Testis (tissue), 5 donors: ENCODE data around the gene MAOB. TPM values are rescaled to one million over a fixed set of nuclear protein-coding genes. Genes with fewer than 3 reads are reported as not detected.
"Not testable (repeated sequence)": the region's sequence is repeated elsewhere in the genome, so short reads cannot be mapped to it uniquely, and the experiment has no call there.

Source experiments
- DNase-seq: peaks from one replicate; pipeline ENCODE4 v3.0.0-alpha.2; 2019
- H3K27ac ChIP-seq, 2 donors: fragments of 200-600 bp; sonication (generic); one replicate each; pipeline ENCODE4 v1.5.1; 2019
- H3K27me3 ChIP-seq: fragments of 200-600 bp; sonication (generic); one replicate; pipeline ENCODE4 v1.5.1; 2019
- H3K36me3 ChIP-seq: fragments of 200-600 bp; sonication (generic); one replicate; pipeline ENCODE4 v1.5.1; 2017; ENCODE audit warnings: low read depth; ENCODE audit errors: missing control alignments
- H3K4me1 ChIP-seq: fragments of 200-600 bp; sonication (generic); one replicate; pipeline ENCODE4 v1.5.1; 2019
- H3K4me3 ChIP-seq, 2 donors: fragments of 200-600 bp; sonication (generic); one replicate each; pipeline ENCODE4 v1.5.1; 2017 to 2019
- H3K9me3 ChIP-seq: fragments of 200-600 bp; sonication (generic); one replicate; pipeline ENCODE4 v1.5.1; 2017
- POLR2A ChIP-seq: fragments of 450-650 bp; IDR thresholded peaks from one replicate; pipeline ENCODE4 v1.6.1; 2017; ENCODE audit warnings: antibody characterized with exemption, mild to moderate bottlenecking, moderate library complexity
- WGBS, 2 donors: methylation state at CpG; one replicate each; pipeline ENCODE4 v1.1.5; 2018; 5-methylcytosine and 5-hydroxymethylcytosine counted together
- intact Hi-C: fragments of 100-400 bp; cut with DNase I; formaldehyde crosslinking; loops from one replicate; pipeline ENCODE4 v1.15.1; 2023; ENCODE audit warnings: low total_unique reads
- long read RNA-seq, 2 donors: transcript quantifications; one replicate each; lab custom pipeline, GENCODE V29; 2026
- polyA plus RNA-seq: library from polyadenylated mRNA; stranded (reverse); fragments of 350-450 nt; fragmentation: Illumina TruSeq; extraction: RNeasy Lipid Tissue Mini Kit (QIAGEN cat#74804); gene quantifications from one replicate; pipeline ENCODE4 v1.2.3, GENCODE V29; 2014; ENCODE audit warnings: low read depth, low replicate concordance; ENCODE audit not compliant: insufficient read depth
- total RNA-seq, 2 donors: library from RNA; depleted of rRNA; stranded (reverse); fragments of >200 nt; gene quantifications; one replicate each; pipeline ENCODE4 v1.2.3, GENCODE V29; 2016
- TF ChIP-seq, protein P1 (sequence below), 3 experiments: fragments of 450-650 bp in 2 of 3; fragments of 200-600 bp in 1 of 3; sonication (generic) in 1 of 3; IDR thresholded peaks; one replicate each; pipeline ENCODE4 v1.5.1; 2016 to 2019; ENCODE audit warnings: antibody characterized with exemption in 3 of 3, mild to moderate bottlenecking in 2 of 3, moderate library complexity in 1 of 3

MAOB gene
- total RNA-seq (10 to 100 TPM in 1 of 2 donors, 1 to 10 TPM in 1; 9.2 to 12.8 TPM), polyA plus RNA-seq (32.8 TPM)
- long read RNA-seq, donor 1, partial matches to known transcripts = 0 of 1 reads
- long read RNA-seq, donor 1, other reads (novel, unspliced or antisense) = 0 of 1 reads
- long read RNA-seq, donor 2 = 0 reads

DNA sequence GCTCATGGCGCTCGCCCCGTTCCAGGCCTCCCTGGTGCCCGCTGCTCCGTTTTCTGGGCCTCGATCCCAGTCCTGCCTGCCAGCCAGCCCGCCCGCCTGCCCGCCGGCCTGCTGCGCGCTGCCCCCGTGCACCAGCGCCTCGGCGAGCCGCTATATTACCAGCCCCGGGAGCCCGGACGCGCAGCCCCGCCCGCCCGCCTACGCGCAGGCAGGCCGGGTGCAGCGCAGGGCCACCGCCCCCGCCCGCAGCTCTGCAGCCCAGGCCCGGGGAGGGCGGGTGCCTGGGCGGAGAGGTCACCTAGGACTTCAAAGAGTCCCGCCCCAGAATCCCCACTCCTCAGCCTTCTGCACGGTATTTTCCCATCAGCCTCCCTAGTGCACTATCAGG is at the start of gene MAOB:
TSS of gene MAOB (minus strand) at position 157 of the 388 bp plus-strand sequence. CDS start at position 6, 151 bp downstream.
- H3K4me1 ChIP-seq = no peaks in the 10 kb centered on the region
- H3K9me3 ChIP-seq = no peaks in the 10 kb centered on the region
- peak; percentile 27 for DNase-seq
- TF ChIP-seq, protein P1, sequence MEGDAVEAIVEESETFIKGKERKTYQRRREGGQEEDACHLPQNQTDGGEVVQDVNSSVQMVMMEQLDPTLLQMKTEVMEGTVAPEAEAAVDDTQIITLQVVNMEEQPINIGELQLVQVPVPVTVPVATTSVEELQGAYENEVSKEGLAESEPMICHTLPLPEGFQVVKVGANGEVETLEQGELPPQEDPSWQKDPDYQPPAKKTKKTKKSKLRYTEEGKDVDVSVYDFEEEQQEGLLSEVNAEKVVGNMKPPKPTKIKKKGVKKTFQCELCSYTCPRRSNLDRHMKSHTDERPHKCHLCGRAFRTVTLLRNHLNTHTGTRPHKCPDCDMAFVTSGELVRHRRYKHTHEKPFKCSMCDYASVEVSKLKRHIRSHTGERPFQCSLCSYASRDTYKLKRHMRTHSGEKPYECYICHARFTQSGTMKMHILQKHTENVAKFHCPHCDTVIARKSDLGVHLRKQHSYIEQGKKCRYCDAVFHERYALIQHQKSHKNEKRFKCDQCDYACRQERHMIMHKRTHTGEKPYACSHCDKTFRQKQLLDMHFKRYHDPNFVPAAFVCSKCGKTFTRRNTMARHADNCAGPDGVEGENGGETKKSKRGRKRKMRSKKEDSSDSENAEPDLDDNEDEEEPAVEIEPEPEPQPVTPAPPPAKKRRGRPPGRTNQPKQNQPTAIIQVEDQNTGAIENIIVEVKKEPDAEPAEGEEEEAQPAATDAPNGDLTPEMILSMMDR (IDR thresholded peaks at IDR 0.05) = no peak
- TF ChIP-seq POLR2A = no peak
- WGBS, 2 donors = no CpG with 5 or more reads among the region's 36 CpGs
- H3K36me3 ChIP-seq = no peaks in the 10 kb centered on the region
- H3K27me3 ChIP-seq = no peaks in the 10 kb centered on the region
- H3K27ac ChIP-seq = no peak within 1 kb of the TSS
- intact Hi-C loops = no loop called here
- H3K4me3 ChIP-seq = peak within 1 kb of the TSS; percentile 36 to 61

- H3K27ac ChIP-seq, H3K4me3 ChIP-seq, H3K36me3 ChIP-seq, H3K27me3 ChIP-seq, intact Hi-C loops, H3K4me1 ChIP-seq, DNase-seq, H3K9me3 ChIP-seq: not testable (repeated sequence)
- 84 to 97% methylated on average over 3 of the region's 3 CpGs for WGBS, 2 donors
These were observed 39.8 kb upstream of the MAOB start for GRCh38 chrX:43922032-43922431.

DNA sequence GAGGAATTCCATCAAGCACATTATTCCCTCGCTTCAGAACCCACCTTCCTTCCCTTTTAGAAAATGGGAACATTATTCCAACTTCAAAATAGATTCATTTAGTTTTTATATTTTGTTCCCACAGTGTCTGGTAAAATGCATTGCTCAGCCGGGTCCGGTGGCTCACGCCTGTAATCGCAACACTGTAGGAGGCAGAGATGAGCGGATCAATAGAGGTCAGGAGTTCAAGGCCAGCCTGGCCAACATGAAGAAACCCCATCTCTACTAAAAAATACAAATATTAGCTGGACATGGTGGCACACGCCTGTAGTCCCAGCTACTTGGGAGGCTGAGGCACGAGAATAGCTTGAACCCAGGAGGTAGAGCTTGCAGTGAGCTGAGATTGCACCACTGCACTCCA is 28.5 kb upstream of the MAOB start:
- H3K4me1 ChIP-seq, H3K27ac ChIP-seq, H3K36me3 ChIP-seq, intact Hi-C loops, H3K9me3 ChIP-seq, DNase-seq, H3K27me3 ChIP-seq, H3K4me3 ChIP-seq: not testable (repeated sequence)
- WGBS, 2 donors = 89 to 98% methylated on average over 7 to 8 of the region's 8 CpGs

GRCh38 chrX:43910012-43910411 is 27.8 kb upstream of the MAOB start:
- no peak for TF ChIP-seq POLR2A
- TF ChIP-seq, protein P1 (IDR thresholded peaks at IDR 0.05) = no peak
- Histone ChIP-seq H3K9me3 (no peaks in the 10 kb centered on the region), H3K4me3 (no peak overlapping the region), H3K36me3 (no peaks in the 10 kb centered on the region), H3K27ac (no peak overlapping the region), H3K27me3 (no peaks in the 10 kb centered on the region), H3K4me1 (no peaks in the 10 kb centered on the region)
- intact Hi-C loops = no loop called here
- 85% methylated on average over 1 of the region's 1 CpG; no CpG with 5 or more reads in 1 of the 2 donors for WGBS, 2 donors
- no peak for DNase-seq

GRCh38 chrX:43909141-43909540 is 26.9 kb upstream of the MAOB start:
- intact Hi-C loops = no loop called here
- Histone ChIP-seq H3K36me3 (no peaks in the 10 kb centered on the region), H3K4me3 (no peak overlapping the region), H3K27ac (no peak overlapping the region), H3K27me3 (no peaks in the 10 kb centered on the region), H3K9me3 (no peaks in the 10 kb centered on the region), H3K4me1 (no peaks in the 10 kb centered on the region)
- TF ChIP-seq, protein P1 (IDR thresholded peaks at IDR 0.05) = no peak
- TF ChIP-seq POLR2A = no peak
- 95 to 100% methylated on average over 1 of the region's 1 CpG for WGBS, 2 donors
- DNase-seq = no peak
